HUDEP-2 (cell line): Measurements from ENCODE around the gene SYTL3.

ENCODE experiments used
- DNase-seq, 76 experiments: peaks; one replicate each; lab custom pipeline; 2025; ENCODE audit not compliant: unreplicated experiment in 76 of 76; lab: John Stamatoyannopoulos, UW

SYTL3 gene

GRCh38 chr6:158769771-158770432 is 120.0 kb downstream of the SYTL3 start:
- DNase-seq: peak in 1 of 76 experiments; percentile 28

GRCh38 chr6:158770533-158771330 is 120.9 kb downstream of the SYTL3 start:
- no peak for DNase-seq

- DNase-seq: no peak
These were observed 121.7 kb downstream of the SYTL3 start for GRCh38 chr6:158771399-158772152.

- no peak for DNase-seq
These were observed 122.3 kb downstream of the SYTL3 start for GRCh38 chr6:158772172-158772571.

- DNase-seq: no peak
These were observed 123.1 kb downstream of the SYTL3 start for GRCh38 chr6:158772851-158773371.

GRCh38 chr6:158773581-158774449 is 124.0 kb downstream of the SYTL3 start:
- no peak for DNase-seq

GRCh38 chr6:158774717-158775449 is 125.0 kb downstream of the SYTL3 start:
- DNase-seq: no peak

GRCh38 chr6:158775832-158776231 is 126.0 kb downstream of the SYTL3 start:
- no peak for DNase-seq

- no peak for DNase-seq
These were observed 126.9 kb downstream of the SYTL3 start for GRCh38 chr6:158776737-158777136.

GRCh38 chr6:158777510-158777909 is 127.7 kb downstream of the SYTL3 start:
- no peak for DNase-seq

- no peak for DNase-seq
These were observed 128.2 kb downstream of the SYTL3 start for GRCh38 chr6:158778005-158778527.

GRCh38 chr6:158780246-158780884 is 130.5 kb downstream of the SYTL3 start:
- no peak for DNase-seq

GRCh38 chr6:158780988-158781691 is 131.3 kb downstream of the SYTL3 start:
- no peak for DNase-seq

GRCh38 chr6:158781692-158782373 is 132.0 kb downstream of the SYTL3 start:
- DNase-seq: no peak

GRCh38 chr6:158782432-158783166 is 132.7 kb downstream of the SYTL3 start:
- DNase-seq: no peak

GRCh38 chr6:158783167-158783450 is 133.3 kb downstream of the SYTL3 start:
- DNase-seq: no peak

GRCh38 chr6:158783851-158784250 is 134.0 kb downstream of the SYTL3 start:
- DNase-seq: no peak
